Measurements from ENCODE around the gene RASD2. TPM values are rescaled to one million over a fixed set of nuclear protein-coding genes. Genes with fewer than 3 reads are reported as not detected.

Gene RASD2
- total RNA-seq, 5 donors from 2014 or later (not counting 1 experiment from before 2014, with no cell fraction given), result 0.19 to 1.7 (median 1.0) TPM; not detected in 2

- Mint-ChIP-seq H3K36me3 (no peaks in the 10 kb centered on the region), H3K27ac (no peak overlapping the region), H3K4me1 (peaks cover 0 to 5% (median 0%) of the 10 kb centered on the region in 3 donors), H3K27me3 (peaks cover 5% of the 10 kb centered on the region in 2 donors), H3K9me3 (no peaks in the 10 kb centered on the region), H3K4me3 (no peak overlapping the region)
- H3K4me3 ChIP-seq (ENCODE audit: control insufficient read depth in 1 of 2, extremely low read depth in 1 of 2, low read length in 1 of 2), result no peak overlapping the region
- H3K27ac ChIP-seq (ENCODE audit: low read length), result no peak overlapping the region
- ATAC-seq (replicated peaks in 1 of 4), result peak; percentile 42 to 65 (median 63)
- WGBS (ENCODE audit: insufficient coverage), result 18% methylated on average over 7 of the region's 13 CpGs
- H3K9me3 ChIP-seq, result no peaks in the 10 kb centered on the region
- CTCF ChIA-PET, result interaction anchor here (0.6 to 1.5 kb wide), 4 partner anchors 13 to 978 kb away, joined by 3 to 4 read pairs (median 3); no protein-coding TSS in a partner anchor
- no peaks in the 10 kb centered on the region for H3K36me3 ChIP-seq (ENCODE audit: control insufficient read depth in 2 of 2, extremely low read depth in 1 of 2, insufficient read depth in 1 of 2, low read length in 1 of 2)
- peaks cover 0 to 6% of the 10 kb centered on the region in 2 experiments for H3K4me1 ChIP-seq (ENCODE audit: control insufficient read depth in 1 of 2, extremely low read depth in 1 of 2, insufficient read depth in 2 of 2, low read length in 2 of 2)
- peaks cover 0 to 29% of the 10 kb centered on the region in 2 experiments for H3K27me3 ChIP-seq (replicated peaks in 1 of 2; ENCODE audit: control insufficient read depth in 2 of 2, extremely low read depth in 1 of 2, insufficient read depth in 2 of 2, low read length in 1 of 2)
- DNase-seq, result peak in 31 of 35 experiments; percentile 7 to 79 (median 36)
- POLR2A ChIA-PET, result no interaction called here
Observed at GRCh38 chr22:35582861-35583670, 42.4 kb downstream of the RASD2 start.

GRCh38 chr22:35586771-35587170 is 46.1 kb downstream of the RASD2 start:
- Mint-ChIP-seq H3K4me3 (no peak overlapping the region), H3K4me1 (peaks cover 0 to 5% (median 0%) of the 10 kb centered on the region in 3 donors), H3K27ac (no peak overlapping the region), H3K27me3 (peaks cover 5% of the 10 kb centered on the region in 2 donors), H3K9me3 (no peaks in the 10 kb centered on the region), H3K36me3 (no peaks in the 10 kb centered on the region)
- H3K36me3 ChIP-seq (ENCODE audit: control insufficient read depth in 2 of 2, extremely low read depth in 1 of 2, insufficient read depth in 1 of 2, low read length in 1 of 2), result no peaks in the 10 kb centered on the region
- no peak overlapping the region for H3K27ac ChIP-seq (ENCODE audit: low read length)
- H3K27me3 ChIP-seq (replicated peaks in 1 of 2; ENCODE audit: control insufficient read depth in 2 of 2, extremely low read depth in 1 of 2, insufficient read depth in 2 of 2, low read length in 1 of 2), result peaks cover 0 to 33% of the 10 kb centered on the region in 2 experiments
- ChIA-PET POLR2A (no interaction called here), CTCF (no interaction called here)
- DNase-seq (no peak), ATAC-seq (replicated peaks in 1 of 4) (no peak)
- H3K4me1 ChIP-seq (ENCODE audit: control insufficient read depth in 1 of 2, extremely low read depth in 1 of 2, insufficient read depth in 2 of 2, low read length in 2 of 2), result peaks cover 0 to 6% of the 10 kb centered on the region in 2 experiments
- no peak overlapping the region for H3K4me3 ChIP-seq (ENCODE audit: control insufficient read depth in 1 of 2, extremely low read depth in 1 of 2, low read length in 1 of 2)
- H3K9me3 ChIP-seq, result no peaks in the 10 kb centered on the region

- H3K27me3 ChIP-seq (replicated peaks in 1 of 2; ENCODE audit: control insufficient read depth in 2 of 2, extremely low read depth in 1 of 2, insufficient read depth in 2 of 2, low read length in 1 of 2), result peaks cover 0 to 36% of the 10 kb centered on the region in 2 experiments
- H3K9me3 ChIP-seq, result no peaks in the 10 kb centered on the region
- peaks cover 5% of the 10 kb centered on the region in 2 donors for H3K27me3 Mint-ChIP-seq
- no peak overlapping the region for H3K4me3 ChIP-seq (ENCODE audit: control insufficient read depth in 1 of 2, extremely low read depth in 1 of 2, low read length in 1 of 2)
- no peaks in the 10 kb centered on the region for H3K36me3 Mint-ChIP-seq
- no peaks in the 10 kb centered on the region for H3K9me3 Mint-ChIP-seq
- ChIA-PET POLR2A (no interaction called here), CTCF (no interaction called here)
- DNase-seq (no peak), ATAC-seq (replicated peaks in 1 of 4) (no peak)
- H3K4me1 Mint-ChIP-seq, result peaks cover 0 to 5% (median 0%) of the 10 kb centered on the region in 3 donors
- no peaks in the 10 kb centered on the region for H3K36me3 ChIP-seq (ENCODE audit: control insufficient read depth in 2 of 2, extremely low read depth in 1 of 2, insufficient read depth in 1 of 2, low read length in 1 of 2)
- H3K27ac ChIP-seq (ENCODE audit: low read length), result no peak overlapping the region
- no CpG with 5 or more reads among the region's 6 CpGs for WGBS (ENCODE audit: insufficient coverage)
- peaks cover 0 to 6% of the 10 kb centered on the region in 2 experiments for H3K4me1 ChIP-seq (ENCODE audit: control insufficient read depth in 1 of 2, extremely low read depth in 1 of 2, insufficient read depth in 2 of 2, low read length in 2 of 2)
- H3K27ac Mint-ChIP-seq, result no peak overlapping the region
- no peak overlapping the region for H3K4me3 Mint-ChIP-seq
Observed at GRCh38 chr22:35587447-35587870, 46.8 kb downstream of the RASD2 start.

GRCh38 chr22:35587896-35588295 is 47.3 kb downstream of the RASD2 start:
- DNase-seq (no peak), ATAC-seq (replicated peaks in 1 of 4) (no peak)
- H3K4me1 ChIP-seq (ENCODE audit: control insufficient read depth in 1 of 2, extremely low read depth in 1 of 2, insufficient read depth in 2 of 2, low read length in 2 of 2), result peaks cover 0 to 4% of the 10 kb centered on the region in 2 experiments
- POLR2A ChIA-PET, result no interaction called here
- peaks cover 0 to 37% of the 10 kb centered on the region in 2 experiments for H3K27me3 ChIP-seq (replicated peaks in 1 of 2; ENCODE audit: control insufficient read depth in 2 of 2, extremely low read depth in 1 of 2, insufficient read depth in 2 of 2, low read length in 1 of 2)
- H3K9me3 ChIP-seq, result no peaks in the 10 kb centered on the region
- peaks cover 0 to 5% (median 0%) of the 10 kb centered on the region in 3 donors for H3K4me1 Mint-ChIP-seq
- H3K4me3 ChIP-seq (ENCODE audit: control insufficient read depth in 1 of 2, extremely low read depth in 1 of 2, low read length in 1 of 2), result no peak overlapping the region
- H3K27me3 Mint-ChIP-seq, result peaks cover 5 to 9% of the 10 kb centered on the region in 2 donors
- H3K27ac Mint-ChIP-seq, result no peak overlapping the region
- CTCF ChIA-PET, result interaction anchor here in 1 of 2 donors (0.6 kb wide), 1 partner anchor 158 kb away, joined by 3 read pairs; no protein-coding TSS in a partner anchor
- H3K4me3 Mint-ChIP-seq, result no peak overlapping the region
- H3K36me3 Mint-ChIP-seq, result no peaks in the 10 kb centered on the region
- H3K36me3 ChIP-seq (ENCODE audit: control insufficient read depth in 2 of 2, extremely low read depth in 1 of 2, insufficient read depth in 1 of 2, low read length in 1 of 2), result no peaks in the 10 kb centered on the region
- 78% methylated on average over 3 of the region's 5 CpGs for WGBS (ENCODE audit: insufficient coverage)
- H3K9me3 Mint-ChIP-seq, result no peaks in the 10 kb centered on the region
- no peak overlapping the region for H3K27ac ChIP-seq (ENCODE audit: low read length)

GRCh38 chr22:35589071-35589755 is 48.6 kb downstream of the RASD2 start:
- ATAC-seq (replicated peaks in 1 of 4), result no peak

GRCh38 chr22:35589756-35590093 is 49.1 kb downstream of the RASD2 start:
- no peaks in the 10 kb centered on the region for H3K4me1 Mint-ChIP-seq
- H3K4me3 Mint-ChIP-seq, result no peak overlapping the region
- no peak overlapping the region for H3K27ac Mint-ChIP-seq
- no peaks in the 10 kb centered on the region for H3K36me3 ChIP-seq (ENCODE audit: control insufficient read depth in 2 of 2, extremely low read depth in 1 of 2, insufficient read depth in 1 of 2, low read length in 1 of 2)
- ATAC-seq (replicated peaks in 1 of 4), result no peak
- H3K4me3 ChIP-seq (ENCODE audit: control insufficient read depth in 1 of 2, extremely low read depth in 1 of 2, low read length in 1 of 2), result no peak overlapping the region
- WGBS (ENCODE audit: insufficient coverage), result 83% methylated on average over 1 of the region's 6 CpGs
- H3K27ac ChIP-seq (ENCODE audit: low read length), result no peak overlapping the region
- H3K27me3 Mint-ChIP-seq, result peaks cover 2 to 8% of the 10 kb centered on the region in 2 donors
- no peaks in the 10 kb centered on the region for H3K4me1 ChIP-seq (ENCODE audit: control insufficient read depth in 1 of 2, extremely low read depth in 1 of 2, insufficient read depth in 2 of 2, low read length in 2 of 2)
- no peaks in the 10 kb centered on the region for H3K9me3 Mint-ChIP-seq
- no peaks in the 10 kb centered on the region for H3K36me3 Mint-ChIP-seq
- no peaks in the 10 kb centered on the region for H3K9me3 ChIP-seq
- CTCF ChIA-PET, result no interaction called here
- DNase-seq, result no peak
- peaks cover 0 to 31% of the 10 kb centered on the region in 2 experiments for H3K27me3 ChIP-seq (replicated peaks in 1 of 2; ENCODE audit: control insufficient read depth in 2 of 2, extremely low read depth in 1 of 2, insufficient read depth in 2 of 2, low read length in 1 of 2)
- POLR2A ChIA-PET, result no interaction called here

More at GRCh38 chr22:35589071-35589755, 48.6 kb downstream of the RASD2 start:
- Histone ChIP-seq H3K9me3 (no peaks in the 10 kb centered on the region), H3K27ac (ENCODE audit: low read length) (no peak overlapping the region), H3K27me3 (replicated peaks in 1 of 2; ENCODE audit: control insufficient read depth in 2 of 2, extremely low read depth in 1 of 2, insufficient read depth in 2 of 2, low read length in 1 of 2) (peaks cover 0 to 29% of the 10 kb centered on the region in 2 experiments), H3K4me1 (ENCODE audit: control insufficient read depth in 1 of 2, extremely low read depth in 1 of 2, insufficient read depth in 2 of 2, low read length in 2 of 2) (no peaks in the 10 kb centered on the region), H3K36me3 (ENCODE audit: control insufficient read depth in 2 of 2, extremely low read depth in 1 of 2, insufficient read depth in 1 of 2, low read length in 1 of 2) (no peaks in the 10 kb centered on the region), H3K4me3 (ENCODE audit: control insufficient read depth in 1 of 2, extremely low read depth in 1 of 2, low read length in 1 of 2) (no peak overlapping the region)
- 80% methylated on average over 7 of the region's 11 CpGs for WGBS (ENCODE audit: insufficient coverage)
- H3K4me1 Mint-ChIP-seq, result no peaks in the 10 kb centered on the region
- H3K27ac Mint-ChIP-seq, result no peak overlapping the region
- H3K27me3 Mint-ChIP-seq, result peaks cover under 1 to 8% of the 10 kb centered on the region in 2 donors
- ChIA-PET POLR2A (no interaction called here), CTCF (no interaction called here)
- peak in 1 of 35 experiments; percentile 13 for DNase-seq
- H3K4me3 Mint-ChIP-seq, result no peak overlapping the region
- H3K36me3 Mint-ChIP-seq, result no peaks in the 10 kb centered on the region
- H3K9me3 Mint-ChIP-seq, result no peaks in the 10 kb centered on the region

Data from T-cell (primary cell).